Tibial artery (tissue), 4 donors: ENCODE results near the gene SYNE1.

ENCODE experiments used
- DNase-seq, 2 donors: peaks; one replicate each; pipeline ENCODE4 v3.0.0-alpha.2; 2019
- H3K27ac ChIP-seq, 2 donors: fragments of 200-600 bp; sonication (generic) in 1 of 2; 1 replicate in 1 of 2; 2 replicates in 1 of 2; pipeline ENCODE4 v1.5.1; 2018 to 2019; ENCODE audit warnings: mild to moderate bottlenecking in 1 of 2
- H3K27me3 ChIP-seq, 2 donors: fragments of 200-600 bp; sonication (generic) in 1 of 2; one replicate each; pipeline versions ENCODE4 v1.5.1 to v1.6.0; 2016 to 2019
- H3K36me3 ChIP-seq, 3 donors: fragments of 200-600 bp; sonication (generic) in 2 of 3; one replicate each; pipeline ENCODE4 v1.5.1; 2016 to 2019; ENCODE audit warnings: mild to moderate bottlenecking in 2 of 3
- H3K4me1 ChIP-seq, 4 donors: fragments of 200-600 bp; sonication (generic) in 2 of 4; 1 replicate in 3 of 4; 2 replicates in 1 of 4; pipeline ENCODE4 v1.5.1; 2016 to 2019
- H3K4me3 ChIP-seq, 2 donors: fragments of 200-600 bp; sonication (generic) in 1 of 2; 1 replicate in 1 of 2; 2 replicates in 1 of 2; pipeline ENCODE4 v1.5.1; 2018 to 2019; ENCODE audit warnings: mild to moderate bottlenecking in 2 of 2
- H3K9me3 ChIP-seq, 3 donors: fragments of 200-600 bp; sonication (generic) in 1 of 3; one replicate each; pipeline ENCODE4 v1.5.1; 2016 to 2019
- intact Hi-C: fragments of 100-400 bp; cut with DNase I; formaldehyde crosslinking; loops from one replicate; pipeline ENCODE4 v1.15.0; 2023; ENCODE audit warnings: low total_unique reads
- TF ChIP-seq, protein P1 (sequence below), 2 experiments: fragments of 200-600 bp in 1 of 2; fragments of 450-650 bp in 1 of 2; IDR thresholded peaks; one replicate each; pipeline ENCODE4 v1.5.1; 2017 to 2019; ENCODE audit warnings: antibody characterized with exemption in 2 of 2, mild to moderate bottlenecking in 1 of 2, moderate library complexity in 1 of 2

Gene SYNE1

DNA sequence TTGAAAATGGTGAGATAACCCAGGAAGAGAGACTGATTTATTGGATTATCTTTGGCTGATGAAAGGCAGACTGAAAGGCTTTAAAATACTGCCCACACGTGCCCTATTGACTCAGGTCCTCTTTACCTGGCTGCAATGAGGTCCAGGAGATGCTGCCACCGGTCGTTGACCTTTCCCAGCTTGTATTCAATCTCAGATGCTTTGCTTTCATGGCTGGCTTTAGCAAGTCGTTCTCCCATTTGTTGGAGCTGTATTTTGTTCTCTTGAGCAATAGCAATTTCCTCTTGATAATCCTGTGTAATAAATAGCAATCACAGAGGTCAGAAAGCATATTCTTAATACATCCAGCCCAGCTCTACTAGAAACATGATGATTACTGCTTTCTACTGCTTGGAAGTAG, 460.9 kb downstream of the SYNE1 start:
- TF ChIP-seq, protein P1, sequence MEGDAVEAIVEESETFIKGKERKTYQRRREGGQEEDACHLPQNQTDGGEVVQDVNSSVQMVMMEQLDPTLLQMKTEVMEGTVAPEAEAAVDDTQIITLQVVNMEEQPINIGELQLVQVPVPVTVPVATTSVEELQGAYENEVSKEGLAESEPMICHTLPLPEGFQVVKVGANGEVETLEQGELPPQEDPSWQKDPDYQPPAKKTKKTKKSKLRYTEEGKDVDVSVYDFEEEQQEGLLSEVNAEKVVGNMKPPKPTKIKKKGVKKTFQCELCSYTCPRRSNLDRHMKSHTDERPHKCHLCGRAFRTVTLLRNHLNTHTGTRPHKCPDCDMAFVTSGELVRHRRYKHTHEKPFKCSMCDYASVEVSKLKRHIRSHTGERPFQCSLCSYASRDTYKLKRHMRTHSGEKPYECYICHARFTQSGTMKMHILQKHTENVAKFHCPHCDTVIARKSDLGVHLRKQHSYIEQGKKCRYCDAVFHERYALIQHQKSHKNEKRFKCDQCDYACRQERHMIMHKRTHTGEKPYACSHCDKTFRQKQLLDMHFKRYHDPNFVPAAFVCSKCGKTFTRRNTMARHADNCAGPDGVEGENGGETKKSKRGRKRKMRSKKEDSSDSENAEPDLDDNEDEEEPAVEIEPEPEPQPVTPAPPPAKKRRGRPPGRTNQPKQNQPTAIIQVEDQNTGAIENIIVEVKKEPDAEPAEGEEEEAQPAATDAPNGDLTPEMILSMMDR (IDR thresholded peaks at IDR 0.05), result no peak
- Histone ChIP-seq H3K4me3 (no peak overlapping the region), H3K4me1 (peaks cover 0 to 4% (median 0%) of the 10 kb centered on the region in 4 donors), H3K27ac (no peak overlapping the region), H3K36me3 (peaks cover 31 to 57% (median 38%) of the 10 kb centered on the region in 3 donors), H3K27me3 (no peaks in the 10 kb centered on the region), H3K9me3 (no peaks in the 10 kb centered on the region)
- intact Hi-C loops, result no loop called here
- DNase-seq, result no peak

DNA sequence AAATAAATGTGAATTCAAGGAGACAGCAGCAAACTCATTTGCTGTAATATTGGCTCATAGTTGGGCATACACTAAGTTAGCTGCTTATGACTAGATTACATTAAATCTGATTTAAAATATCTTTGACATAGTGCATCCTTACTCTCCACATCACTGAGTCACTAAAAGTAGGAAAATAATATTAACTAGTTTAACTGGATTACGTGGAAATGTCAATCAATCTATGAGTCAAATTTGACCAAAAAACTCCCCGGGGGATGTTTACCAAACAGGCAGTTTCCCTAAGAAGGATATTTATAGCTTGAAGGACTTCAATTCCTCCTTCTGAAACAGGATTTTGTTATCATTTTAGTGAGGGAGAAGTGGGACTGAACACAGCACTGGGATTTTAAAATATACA, 463.2 kb downstream of the SYNE1 start:
- TF ChIP-seq, protein P1 (IDR thresholded peaks at IDR 0.05), result no peak
- H3K36me3 ChIP-seq, result peaks cover 25 to 53% (median 35%) of the 10 kb centered on the region in 3 donors
- no peaks in the 10 kb centered on the region for H3K27me3 ChIP-seq
- no peak overlapping the region for H3K4me3 ChIP-seq
- H3K4me1 ChIP-seq, result peaks cover 0 to 4% (median 1%) of the 10 kb centered on the region in 4 donors
- H3K9me3 ChIP-seq, result no peaks in the 10 kb centered on the region
- DNase-seq, result no peak
- intact Hi-C loops, result no loop called here
- no peak overlapping the region for H3K27ac ChIP-seq

DNA sequence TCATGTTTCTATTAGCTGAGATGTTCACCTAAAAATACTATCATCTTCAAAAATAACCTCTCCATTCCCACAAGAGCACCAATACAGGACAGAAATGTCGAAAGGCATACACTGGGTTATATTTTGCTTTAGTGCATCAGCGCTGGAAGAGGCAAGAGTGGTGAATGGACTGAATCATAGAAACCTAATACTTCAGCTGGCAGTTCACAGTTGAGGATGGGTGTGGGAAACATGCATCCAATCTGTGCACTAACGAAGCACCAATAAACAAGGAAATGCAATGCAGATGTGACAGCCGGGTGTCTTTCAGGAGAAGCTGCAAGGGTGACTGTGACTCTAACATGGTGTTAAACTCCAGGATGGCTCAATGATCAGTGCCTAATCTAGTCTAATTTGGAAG, 463.8 kb downstream of the SYNE1 start:
- H3K36me3 ChIP-seq, result peaks cover 19 to 46% (median 35%) of the 10 kb centered on the region in 3 donors
- no peak for DNase-seq

DNA sequence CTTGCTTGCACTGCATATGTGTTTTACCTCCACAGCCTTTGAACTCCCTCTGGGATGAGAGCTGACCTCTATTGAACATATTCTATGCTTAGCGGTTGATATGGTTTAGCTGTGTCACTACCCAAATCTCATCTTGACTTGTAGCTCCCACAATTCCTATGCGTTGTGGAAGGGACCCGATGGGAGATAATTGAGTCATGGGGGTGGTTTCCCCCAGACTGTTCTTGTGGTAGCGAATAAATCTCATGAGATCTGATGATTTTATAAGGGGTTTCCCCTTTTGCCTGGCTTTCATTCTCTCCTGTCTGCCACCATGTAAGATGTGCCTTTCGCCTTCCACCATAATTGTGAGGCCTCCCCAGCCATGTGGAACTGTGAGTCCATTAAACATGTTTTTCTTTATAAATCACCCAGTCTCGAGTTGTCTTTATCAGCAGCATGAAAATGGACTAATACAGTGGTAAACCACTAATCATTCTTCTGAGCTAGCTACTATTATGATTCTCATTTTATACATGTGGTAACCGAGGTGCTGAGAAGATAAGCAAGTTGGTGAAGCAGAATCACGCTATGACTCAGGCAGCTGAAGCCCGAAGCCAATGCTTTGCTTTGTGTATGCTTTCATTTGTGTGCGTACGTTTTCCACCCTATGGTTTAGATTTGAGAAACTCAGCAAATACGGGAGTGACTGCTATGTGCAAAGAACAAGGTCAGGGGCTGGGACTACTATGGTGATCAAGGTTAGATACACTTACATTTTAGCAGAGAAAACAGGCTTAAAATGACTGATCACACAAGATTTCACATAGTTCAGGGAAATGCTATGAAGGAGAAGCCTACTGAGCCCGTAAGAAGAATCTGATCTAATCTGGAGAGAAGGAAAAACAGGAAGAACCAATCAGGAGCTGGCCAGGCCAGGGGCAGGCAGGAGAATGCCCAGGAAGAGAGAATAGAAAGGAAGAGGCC, 466.2 kb downstream of the SYNE1 start:
- Histone ChIP-seq H3K27me3 (no peaks in the 10 kb centered on the region), H3K27ac (peak overlapping the region; percentile 8 to 31), H3K4me3 (no peak overlapping the region), H3K9me3 (no peaks in the 10 kb centered on the region), H3K4me1 (peaks cover 0 to 21% (median 12%) of the 10 kb centered on the region in 4 donors), H3K36me3 (peaks cover 16 to 35% (median 28%) of the 10 kb centered on the region in 3 donors)
- DNase-seq, result no peak
- TF ChIP-seq, protein P1 (IDR thresholded peaks at IDR 0.05), result no peak
- intact Hi-C loops, result loop anchor here (2.0 kb wide), 1 partner anchor 16 kb away; no protein-coding TSS in a partner anchor

More for the DNA sequence above, 463.8 kb downstream of the SYNE1 start:
- no peak overlapping the region for H3K4me3 ChIP-seq
- no peak overlapping the region for H3K27ac ChIP-seq
- H3K27me3 ChIP-seq, result no peaks in the 10 kb centered on the region
- TF ChIP-seq, protein P1 (IDR thresholded peaks at IDR 0.05), result no peak
- H3K9me3 ChIP-seq, result no peaks in the 10 kb centered on the region
- intact Hi-C loops, result no loop called here
- peaks cover 0 to 10% (median 6%) of the 10 kb centered on the region in 4 donors for H3K4me1 ChIP-seq

DNA sequence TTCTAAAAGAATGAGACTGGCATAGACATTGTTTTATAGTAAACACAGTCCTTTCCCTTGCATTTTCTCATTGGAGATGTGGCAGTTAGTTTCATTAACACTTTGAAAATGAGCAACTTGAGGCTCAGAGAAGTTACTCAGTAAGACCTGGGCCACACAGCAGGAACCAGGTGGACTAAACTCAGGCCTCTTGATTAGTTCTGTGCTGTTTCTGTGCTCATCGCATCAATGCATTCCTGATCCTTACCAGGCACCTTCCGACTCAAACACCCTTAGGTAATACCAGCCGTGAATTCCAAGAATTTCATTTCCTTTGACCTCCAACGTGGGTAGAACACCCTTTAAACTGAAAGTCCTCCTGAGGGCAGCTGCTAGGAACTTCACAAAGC, 466.9 kb downstream of the SYNE1 start:
- H3K27ac ChIP-seq, result no peak overlapping the region
- TF ChIP-seq, protein P1 (IDR thresholded peaks at IDR 0.05), result no peak
- no peaks in the 10 kb centered on the region for H3K9me3 ChIP-seq
- no peaks in the 10 kb centered on the region for H3K27me3 ChIP-seq
- DNase-seq, result no peak
- intact Hi-C loops, result loop anchor here (2.0 kb wide), 1 partner anchor 16 kb away; no protein-coding TSS in a partner anchor
- H3K4me3 ChIP-seq, result no peak overlapping the region
- H3K4me1 ChIP-seq, result peaks cover 0 to 21% (median 12%) of the 10 kb centered on the region in 4 donors
- peaks cover 14 to 30% (median 23%) of the 10 kb centered on the region in 3 donors for H3K36me3 ChIP-seq
